KOPT-K1 (cell line): Measurements from ENCODE around the gene ELOVL7.
"Not testable (repeated sequence)": the region's sequence is repeated elsewhere in the genome, so short reads cannot be mapped to it uniquely, and the experiment has no call there.

Source experiments
- H3K27ac ChIP-seq: fragments of 200-600 bp; sonication (generic); 2 replicates; pipeline ENCODE4 v1.5.1; 2016; ENCODE audit warnings: antibody characterized with exemption, mild to moderate bottlenecking, low read depth, low read length; ENCODE audit not compliant: poor library complexity, severe bottlenecking
- H3K36me3 ChIP-seq: fragments of 200-600 bp; sonication (generic); 2 replicates; pipeline ENCODE4 v1.5.1; 2017; ENCODE audit warnings: antibody characterized with exemption, mild to moderate bottlenecking, low read length, moderate library complexity; ENCODE audit not compliant: insufficient read depth
- H3K9me3 ChIP-seq: fragments of 200-600 bp; sonication (generic); 2 replicates; pipeline ENCODE4 v1.5.1; 2017; ENCODE audit warnings: antibody characterized with exemption, low read length, mild to moderate bottlenecking; ENCODE audit not compliant: insufficient read depth, poor library complexity, severe bottlenecking

The ELOVL7 gene

DNA sequence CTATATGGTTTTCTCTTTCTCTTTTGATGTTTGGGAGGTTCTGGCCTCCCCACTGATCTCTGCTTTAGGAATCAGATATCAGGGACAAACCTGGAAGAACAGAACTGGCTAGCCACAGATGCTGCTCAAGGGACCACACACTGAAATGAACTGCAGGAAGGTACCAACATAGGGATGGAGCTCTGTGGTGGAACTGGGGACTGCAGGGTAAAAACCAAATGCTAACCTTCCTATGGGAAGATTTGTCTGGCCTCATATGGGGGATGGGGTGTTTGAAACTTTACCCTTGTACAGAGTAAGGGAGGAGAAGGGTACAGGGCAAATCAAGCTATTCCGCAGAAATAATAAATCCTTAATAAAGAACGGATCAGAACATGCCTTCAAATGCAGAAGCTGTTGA, 49.4 kb downstream of the ELOVL7 start:
- Histone ChIP-seq H3K36me3 (no peaks in the 10 kb centered on the region), H3K9me3 (no peaks in the 10 kb centered on the region), H3K27ac (no peak overlapping the region)

DNA sequence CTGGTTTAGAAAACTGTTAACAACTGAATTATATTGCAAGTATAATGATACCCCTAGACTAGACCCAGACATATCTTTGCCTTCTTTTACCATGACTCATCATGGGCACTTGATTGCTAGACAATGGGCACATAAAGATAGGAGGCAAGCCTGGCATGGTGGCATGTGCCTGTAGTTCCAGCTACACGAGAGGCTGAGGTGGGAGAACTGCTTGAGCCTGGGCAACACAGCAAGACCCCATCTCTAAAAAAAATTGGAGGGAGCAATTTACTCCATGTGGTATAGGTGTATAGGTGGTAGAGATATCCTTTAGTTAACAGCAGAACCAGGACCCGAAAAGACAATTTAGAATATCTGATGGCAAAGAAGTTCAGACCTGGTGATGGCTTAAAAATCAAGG, 51.6 kb downstream of the ELOVL7 start:
- no peaks in the 10 kb centered on the region for H3K9me3 ChIP-seq
- H3K36me3 ChIP-seq = no peaks in the 10 kb centered on the region
- no peak overlapping the region for H3K27ac ChIP-seq

DNA sequence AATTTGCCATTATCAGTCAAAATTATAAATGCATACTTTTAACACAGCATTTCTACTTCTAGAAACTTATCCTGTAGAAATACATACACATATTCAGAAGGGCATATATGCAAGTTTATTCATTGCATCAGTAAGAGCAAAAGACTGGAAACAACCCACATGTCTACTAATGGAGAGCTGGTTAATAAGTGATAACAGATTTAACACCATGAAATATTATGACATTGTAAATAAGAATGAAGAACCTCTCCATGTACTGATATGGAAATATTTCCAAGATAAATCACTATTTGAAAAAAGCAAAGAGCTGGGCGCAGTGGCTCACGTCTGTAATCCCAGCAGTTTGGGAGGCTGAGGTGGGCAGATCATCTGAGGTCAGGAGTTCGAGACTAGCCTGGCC, 54.5 kb downstream of the ELOVL7 start:
- Histone ChIP-seq H3K36me3 (no peaks in the 10 kb centered on the region), H3K27ac (no peak overlapping the region), H3K9me3 (no peaks in the 10 kb centered on the region)

GRCh38 chr5:60788863-60789513, 55.1 kb downstream of the ELOVL7 start:
- Histone ChIP-seq H3K9me3 (no peaks in the 10 kb centered on the region), H3K27ac (no peak overlapping the region), H3K36me3 (no peaks in the 10 kb centered on the region)

- no peaks in the 10 kb centered on the region for H3K9me3 ChIP-seq
- no peak overlapping the region for H3K27ac ChIP-seq
- H3K36me3 ChIP-seq = no peaks in the 10 kb centered on the region
These were observed 64.6 kb downstream of the ELOVL7 start for GRCh38 chr5:60779466-60779865.

GRCh38 chr5:60776343-60776742, 67.7 kb downstream of the ELOVL7 start:
- Histone ChIP-seq H3K27ac (no peak overlapping the region), H3K9me3 (no peaks in the 10 kb centered on the region), H3K36me3 (no peaks in the 10 kb centered on the region)

DNA sequence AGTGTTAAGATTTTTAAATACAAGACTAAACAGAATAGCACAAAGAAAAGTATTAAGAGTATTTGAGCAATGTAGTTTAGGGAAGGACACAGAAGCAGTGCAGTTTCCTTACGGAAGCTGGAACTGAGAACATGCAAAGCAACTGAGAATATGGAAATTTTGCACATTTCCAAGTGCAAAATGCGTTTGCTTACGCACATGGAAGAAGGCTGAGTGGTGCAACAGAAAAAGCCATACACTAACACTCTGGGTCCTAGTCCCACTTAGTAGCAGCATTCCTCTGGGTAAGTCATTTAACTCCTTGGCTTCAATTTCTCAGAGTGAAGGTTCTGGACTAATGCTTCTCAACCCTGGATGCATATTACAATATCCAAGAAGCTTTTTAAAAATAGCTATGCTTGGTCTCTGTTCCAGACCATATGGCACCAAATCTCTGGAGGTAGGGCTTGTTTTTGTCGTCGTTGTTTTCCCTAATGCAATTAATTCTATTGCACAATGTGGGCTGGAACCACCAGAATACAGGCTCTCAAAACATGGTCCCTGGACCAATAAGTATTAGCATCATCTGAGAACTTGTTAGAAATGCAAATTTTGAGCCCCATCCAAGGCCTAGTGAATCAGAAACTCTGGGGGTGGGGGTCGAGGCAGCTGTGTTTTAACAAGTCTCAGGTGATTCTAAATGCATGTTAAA, 78.9 kb downstream of the ELOVL7 start:
- Histone ChIP-seq H3K36me3 (no peaks in the 10 kb centered on the region), H3K27ac (no peak overlapping the region), H3K9me3 (no peaks in the 10 kb centered on the region)

- H3K9me3 ChIP-seq = no peaks in the 10 kb centered on the region
- H3K27ac ChIP-seq = no peak overlapping the region
These were observed 81.0 kb downstream of the ELOVL7 start for GRCh38 chr5:60763061-60763460.

GRCh38 chr5:60754495-60754894, 89.6 kb downstream of the ELOVL7 start:
- no peak overlapping the region for H3K27ac ChIP-seq
- no peaks in the 10 kb centered on the region for H3K36me3 ChIP-seq
- no peaks in the 10 kb centered on the region for H3K9me3 ChIP-seq

More at GRCh38 chr5:60763061-60763460, 81.0 kb downstream of the ELOVL7 start:
- H3K36me3 ChIP-seq = no peaks in the 10 kb centered on the region

DNA sequence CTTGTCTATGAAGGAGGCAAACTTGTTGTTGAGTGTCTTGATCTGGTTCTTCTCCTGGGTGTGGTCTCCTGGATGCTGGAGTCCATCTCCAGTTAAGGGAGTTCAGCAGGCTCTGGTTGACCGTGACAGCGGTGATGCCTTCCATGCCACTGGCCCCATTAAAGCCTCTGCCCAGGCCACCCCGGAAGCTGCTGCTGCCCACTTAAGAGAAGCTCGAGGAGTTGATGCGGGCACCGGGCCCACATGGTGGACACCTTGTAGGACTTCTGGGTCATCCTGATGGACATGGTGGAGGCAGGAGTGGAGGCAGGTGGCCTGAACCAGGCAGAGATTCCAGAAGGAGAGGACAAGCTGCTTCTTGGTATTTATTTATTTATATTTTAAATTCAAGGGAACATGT, 99.4 kb downstream of the ELOVL7 start:
- peaks cover 7% of the 10 kb centered on the region for H3K9me3 ChIP-seq
- no peak overlapping the region for H3K27ac ChIP-seq
- no peaks in the 10 kb centered on the region for H3K36me3 ChIP-seq

DNA sequence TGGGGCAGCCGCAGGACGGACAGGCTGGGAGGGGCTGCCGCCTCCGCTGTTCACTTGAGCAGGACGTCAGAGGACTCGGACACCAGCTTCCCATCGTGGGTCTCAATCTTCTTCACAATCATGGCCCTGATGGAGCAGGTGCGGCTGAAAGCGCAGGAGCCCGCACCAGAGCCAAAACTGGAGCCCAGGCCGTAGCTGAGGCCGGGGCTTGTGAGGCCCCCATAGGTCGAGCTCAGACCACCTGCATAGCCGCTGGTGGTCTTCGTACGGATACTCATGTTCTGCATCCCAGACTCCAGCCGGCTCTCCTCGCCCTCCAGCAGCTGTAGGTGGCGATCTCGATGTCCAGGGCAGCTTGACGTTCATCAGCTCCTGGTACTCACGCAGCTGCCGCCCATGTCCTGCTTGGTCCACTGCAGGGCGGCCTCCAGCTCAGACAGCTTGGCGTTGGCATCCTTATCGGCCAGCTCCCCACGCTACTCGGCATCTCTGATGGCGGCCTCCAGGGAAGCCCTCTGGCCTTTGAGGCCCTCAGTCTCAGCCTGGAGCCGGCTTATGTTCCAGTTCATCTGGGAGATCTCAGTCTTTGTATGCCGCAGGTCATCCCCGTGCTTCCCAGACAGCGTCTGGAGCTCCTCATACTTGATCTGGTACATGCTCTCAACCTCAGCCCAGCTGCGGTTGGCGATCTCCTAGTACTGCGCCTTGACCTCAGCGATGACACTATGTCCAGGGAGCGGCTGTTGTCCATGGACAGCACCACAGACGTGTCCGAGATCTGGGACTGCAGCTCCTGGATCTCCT, 100.4 kb downstream of the ELOVL7 start:
- H3K36me3 ChIP-seq = no peaks in the 10 kb centered on the region
- no peak overlapping the region for H3K27ac ChIP-seq
- H3K9me3 ChIP-seq = peaks cover 7% of the 10 kb centered on the region

- Histone ChIP-seq H3K36me3 (no peaks in the 10 kb centered on the region), H3K27ac (no peak overlapping the region), H3K9me3 (peaks cover 7% of the 10 kb centered on the region)
These were observed 103.7 kb downstream of the ELOVL7 start for GRCh38 chr5:60740322-60740721.

- Histone ChIP-seq H3K27ac (no peak overlapping the region), H3K9me3 (peaks cover 7% of the 10 kb centered on the region), H3K36me3 (no peaks in the 10 kb centered on the region)
These were observed 105.1 kb downstream of the ELOVL7 start for GRCh38 chr5:60738933-60739332.

GRCh38 chr5:60738461-60738860, 105.6 kb downstream of the ELOVL7 start:
- peaks cover 7% of the 10 kb centered on the region for H3K9me3 ChIP-seq
- no peaks in the 10 kb centered on the region for H3K36me3 ChIP-seq
- H3K27ac ChIP-seq = no peak overlapping the region

DNA sequence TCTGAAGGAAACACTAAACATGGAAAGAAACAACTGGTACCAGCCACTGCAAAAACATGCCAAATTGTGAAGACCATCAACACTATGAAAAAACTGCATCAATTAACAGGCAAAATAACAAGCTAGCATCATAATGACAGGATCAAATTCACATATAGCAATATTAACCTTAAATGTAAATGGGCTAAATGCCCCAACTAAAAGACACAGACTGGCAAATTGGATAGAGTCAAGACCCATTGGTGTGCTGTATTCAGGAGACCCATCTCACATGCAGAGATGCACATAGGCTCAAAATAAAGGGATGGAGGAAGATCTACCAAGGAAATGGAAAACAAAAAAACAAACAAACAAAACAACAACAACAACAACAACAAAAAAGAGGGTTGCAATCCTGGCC, 113.2 kb downstream of the ELOVL7 start:
- not testable (repeated sequence) for H3K27ac ChIP-seq, H3K9me3 ChIP-seq, H3K36me3 ChIP-seq
